Endothelial cell of hepatic sinusoid (primary cell): ENCODE data around the gene FLT1.

Experiments
- in situ Hi-C: cut with HindIII; loops from 2 replicates; pipeline ENCODE4 v1.10.0; 2017; ENCODE audit warnings: low sequenced_read_pairs

Gene FLT1

DNA sequence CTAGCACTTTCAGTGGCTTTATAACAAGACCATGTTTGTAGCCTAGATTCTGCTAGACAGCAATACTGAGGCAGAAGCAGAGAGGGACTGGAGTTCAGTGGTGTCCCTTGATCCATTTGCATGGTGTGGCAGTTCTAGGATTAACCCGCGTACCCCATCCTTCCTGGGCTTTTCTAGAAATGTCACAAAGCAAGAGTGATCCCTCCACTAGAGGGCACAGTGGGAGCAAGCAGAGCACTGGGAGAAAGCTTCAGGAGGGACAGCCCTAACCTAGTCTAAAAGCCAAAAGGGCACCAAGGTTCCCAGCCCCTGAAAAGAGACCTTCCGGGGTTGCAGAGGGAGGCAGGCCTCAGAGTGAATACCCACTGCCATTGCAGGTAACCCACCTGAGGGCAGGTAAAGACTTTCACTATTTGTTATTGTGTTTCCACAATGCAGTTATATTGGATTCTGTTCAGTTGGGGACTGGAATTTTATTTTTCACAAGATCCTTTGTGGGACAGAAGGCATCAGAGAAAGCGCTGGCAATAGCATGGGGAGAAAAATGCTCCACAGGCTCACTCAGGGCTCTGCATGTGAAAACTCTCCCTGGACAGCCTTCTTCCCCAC is 170.6 kb downstream of the FLT1 start:
- in situ Hi-C loops: loop anchor here (5.0 kb wide), 3 partner anchors 83 to 313 kb away; no protein-coding TSS in a partner anchor

DNA sequence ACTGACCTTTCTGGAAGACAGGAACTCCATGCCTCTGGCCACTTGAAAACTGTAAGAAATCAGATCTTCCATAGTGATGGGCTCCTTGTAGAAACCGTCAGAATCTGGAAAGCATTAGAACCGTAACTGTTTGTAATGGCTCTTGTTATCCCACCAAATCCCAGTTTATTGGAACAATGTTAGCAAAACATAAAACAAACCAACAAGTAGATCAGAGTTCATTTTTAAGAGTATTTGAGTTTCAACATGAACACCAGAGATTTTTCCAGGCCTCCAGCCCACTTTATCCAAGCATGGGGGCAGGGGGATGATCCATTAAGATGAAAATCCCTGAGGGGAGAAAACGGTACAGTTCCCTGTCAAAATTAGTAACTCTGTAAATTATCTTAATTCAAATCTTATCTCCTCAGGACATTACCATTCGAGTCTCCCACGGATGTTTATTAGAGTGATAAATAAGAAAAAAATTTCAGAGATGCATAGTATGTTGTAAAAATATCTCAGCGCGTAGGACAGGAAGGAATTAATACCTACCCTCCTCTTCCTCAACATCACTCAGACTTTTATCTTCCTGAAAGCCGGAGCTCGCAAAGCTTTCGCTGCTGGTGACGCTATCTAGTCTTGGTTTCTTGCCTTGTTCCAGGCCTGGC is 172.5 kb downstream of the FLT1 start:
- in situ Hi-C loops: loop anchor here (5.0 kb wide), 3 partner anchors 85 to 315 kb away; no protein-coding TSS in a partner anchor

- in situ Hi-C loops: loop anchor here (5.0 kb wide), 3 partner anchors 86 to 316 kb away; no protein-coding TSS in a partner anchor
Measured at GRCh38 chr13:28321756-28322155, 173.2 kb downstream of the FLT1 start.

GRCh38 chr13:28320884-28321574 is 173.9 kb downstream of the FLT1 start:
- in situ Hi-C loops: loop anchor here (5.0 kb wide), 3 partner anchors 86 to 316 kb away; no protein-coding TSS in a partner anchor

DNA sequence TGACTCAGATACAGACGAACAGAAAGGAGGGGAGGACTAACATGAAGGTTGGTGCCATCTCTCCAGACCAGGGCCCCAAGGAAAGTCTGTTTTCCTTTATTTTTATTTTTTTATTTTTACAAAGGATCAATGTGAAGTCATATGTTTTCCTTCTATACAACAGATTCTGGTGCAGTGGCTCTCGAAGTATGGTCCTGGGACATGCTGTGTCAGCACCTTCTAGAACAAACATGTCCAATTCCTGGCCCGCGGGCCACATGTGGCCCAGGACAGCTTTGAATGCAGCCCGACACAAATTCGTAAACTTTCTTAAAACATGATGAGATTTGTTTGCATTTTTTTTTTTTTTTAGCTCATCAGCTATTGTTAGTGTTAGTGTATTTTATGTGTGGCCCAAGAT is 174.7 kb downstream of the FLT1 start:
- in situ Hi-C loops: loop anchor here (5.0 kb wide), 3 partner anchors 87 to 317 kb away; no protein-coding TSS in a partner anchor

DNA sequence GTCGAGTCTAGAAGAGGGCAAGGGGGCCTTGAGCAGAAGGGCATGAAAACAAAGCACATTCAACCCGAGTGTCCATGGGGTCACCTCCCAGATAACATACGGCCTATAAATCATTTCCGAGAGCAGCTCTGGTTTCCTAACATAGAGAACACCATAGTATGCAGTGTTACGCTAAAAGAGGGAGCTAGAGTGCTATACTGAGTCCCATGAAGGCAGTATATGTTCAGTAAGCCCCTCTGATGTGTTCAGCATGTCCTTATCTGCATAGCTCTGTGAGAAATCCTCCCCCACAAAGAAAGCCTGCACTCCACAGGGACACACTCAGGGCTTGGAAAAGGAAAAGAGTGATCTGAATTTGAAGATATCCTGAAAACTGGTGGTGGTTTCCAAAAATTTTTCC is 175.4 kb downstream of the FLT1 start:
- in situ Hi-C loops: no loop called here

DNA sequence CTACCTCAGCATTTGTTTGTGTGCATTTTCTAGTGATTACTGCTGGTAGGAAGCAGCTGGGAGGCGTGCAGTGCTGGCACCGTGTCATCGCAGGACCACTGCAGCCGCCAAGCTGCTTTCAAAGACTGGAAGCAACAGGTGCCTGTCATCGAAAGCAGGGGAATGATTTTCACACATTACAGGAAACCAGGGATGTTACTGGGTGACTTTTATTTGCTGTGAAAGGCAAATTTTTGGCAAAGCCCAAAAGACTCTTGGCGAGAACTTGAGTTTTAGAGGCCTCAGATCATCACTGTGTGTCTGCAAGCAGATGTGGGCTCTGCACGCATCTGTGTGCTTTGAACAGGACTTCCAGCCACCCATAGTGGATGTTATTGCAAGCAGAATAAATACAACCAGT is 176.4 kb downstream of the FLT1 start:
- in situ Hi-C loops: no loop called here

- in situ Hi-C loops: no loop called here
Measured at GRCh38 chr13:28316836-28317235, 178.1 kb downstream of the FLT1 start.

DNA sequence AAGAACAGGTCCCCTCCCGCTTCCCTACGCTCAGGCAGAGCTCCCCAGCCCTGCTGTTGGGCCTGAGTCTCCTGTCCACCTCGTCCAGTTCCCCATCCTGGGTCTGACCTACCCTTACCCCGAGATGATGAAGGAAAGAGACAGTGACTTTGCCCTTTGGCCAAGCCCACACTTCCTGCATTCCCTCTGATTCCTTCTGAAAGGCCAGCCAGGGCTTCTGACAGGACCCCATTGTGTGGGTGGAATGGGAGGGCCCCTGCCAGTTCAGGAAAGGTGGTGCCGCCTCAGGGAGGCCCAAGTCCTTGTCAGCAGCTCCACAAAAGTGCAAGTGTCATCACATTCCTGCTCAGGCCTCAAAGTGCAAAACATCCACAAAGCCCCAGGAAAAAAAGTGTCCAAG is 178.8 kb downstream of the FLT1 start:
- in situ Hi-C loops: no loop called here

DNA sequence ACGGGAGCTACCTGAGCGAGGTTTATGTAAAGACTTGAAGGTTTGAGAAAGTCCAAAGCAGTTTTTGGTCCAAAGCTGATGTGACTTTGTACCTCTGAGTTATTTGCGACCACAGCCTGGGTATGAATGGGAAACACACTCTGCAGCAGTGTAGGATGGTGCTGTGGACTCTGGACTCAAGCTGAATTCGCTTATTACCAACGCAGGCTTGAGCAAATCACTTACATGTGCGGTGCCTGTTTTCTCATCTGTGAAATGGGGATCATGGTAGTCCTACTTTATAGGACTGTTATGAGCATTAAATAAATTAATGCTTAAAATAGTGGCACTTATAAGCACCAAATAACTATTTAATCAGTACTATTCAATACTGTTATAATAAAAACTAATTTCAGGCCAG is 180.0 kb downstream of the FLT1 start:
- in situ Hi-C loops: no loop called here

- in situ Hi-C loops: no loop called here
Measured at GRCh38 chr13:28313579-28313978, 181.3 kb downstream of the FLT1 start.

DNA sequence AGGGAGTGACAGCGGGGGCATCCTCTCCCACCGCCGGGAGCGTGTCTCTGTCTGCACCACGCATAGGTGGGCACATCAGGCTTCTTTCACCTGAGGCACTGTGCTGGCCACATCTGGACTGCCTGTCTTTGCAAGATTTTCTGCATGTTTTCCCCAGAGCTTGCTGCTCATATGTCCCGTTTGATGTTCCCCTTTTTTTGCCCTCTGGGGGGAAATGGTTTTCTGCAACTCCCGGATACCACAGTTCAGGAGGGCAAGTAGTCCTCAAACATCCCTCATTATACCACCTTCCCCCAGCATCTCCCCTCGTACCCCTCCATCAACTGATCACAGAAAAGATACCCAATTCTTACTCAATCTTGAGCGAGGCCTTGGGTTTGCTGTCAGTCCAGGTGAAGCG is 188.6 kb downstream of the FLT1 start:
- in situ Hi-C loops: no loop called here

- in situ Hi-C loops: no loop called here
Measured at GRCh38 chr13:28301839-28302238, 193.1 kb downstream of the FLT1 start.

DNA sequence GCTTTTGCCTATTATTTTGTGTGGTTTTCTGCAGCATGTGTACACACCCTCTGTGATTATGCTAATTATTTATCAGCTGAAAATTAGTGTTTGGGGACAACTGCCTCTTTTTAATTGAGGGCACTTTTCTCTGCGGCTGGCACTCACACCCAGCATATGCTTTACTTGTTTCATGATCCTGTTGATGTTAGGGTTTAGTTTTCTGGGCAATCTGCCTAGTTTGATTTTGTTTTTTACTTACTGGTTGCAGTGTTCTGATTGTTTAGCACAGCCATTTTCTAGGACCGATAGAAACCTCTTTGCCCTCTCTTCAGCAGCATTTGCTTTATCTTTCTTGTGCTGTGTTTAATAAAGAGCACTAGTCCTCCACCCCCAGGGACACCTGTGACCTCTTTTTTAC is 195.0 kb downstream of the FLT1 start:
- in situ Hi-C loops: loop anchor here (25.0 kb wide), 2 partner anchors 213 to 663 kb away; no protein-coding TSS in a partner anchor

DNA sequence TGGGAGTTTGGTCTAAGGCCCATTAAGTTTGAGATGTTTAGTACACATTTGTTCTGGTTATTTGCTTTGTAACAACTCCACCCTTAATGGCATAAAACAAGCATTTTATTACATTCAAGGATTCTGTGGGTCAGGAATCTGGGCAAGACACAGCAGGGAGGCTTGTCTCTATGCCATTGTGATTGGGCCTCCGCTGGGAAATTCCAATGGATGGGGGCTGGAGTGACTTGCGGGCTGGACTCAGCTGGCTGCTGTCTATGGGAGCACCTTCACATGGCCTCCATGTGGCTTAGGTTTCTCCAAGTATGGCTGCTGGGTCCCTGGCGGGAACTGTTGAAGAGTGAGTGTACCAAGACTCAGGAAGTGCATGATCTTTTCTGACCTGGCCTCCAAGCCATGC is 197.6 kb downstream of the FLT1 start:
- in situ Hi-C loops: loop anchor here (25.0 kb wide), 2 partner anchors 210 to 660 kb away; no protein-coding TSS in a partner anchor

DNA sequence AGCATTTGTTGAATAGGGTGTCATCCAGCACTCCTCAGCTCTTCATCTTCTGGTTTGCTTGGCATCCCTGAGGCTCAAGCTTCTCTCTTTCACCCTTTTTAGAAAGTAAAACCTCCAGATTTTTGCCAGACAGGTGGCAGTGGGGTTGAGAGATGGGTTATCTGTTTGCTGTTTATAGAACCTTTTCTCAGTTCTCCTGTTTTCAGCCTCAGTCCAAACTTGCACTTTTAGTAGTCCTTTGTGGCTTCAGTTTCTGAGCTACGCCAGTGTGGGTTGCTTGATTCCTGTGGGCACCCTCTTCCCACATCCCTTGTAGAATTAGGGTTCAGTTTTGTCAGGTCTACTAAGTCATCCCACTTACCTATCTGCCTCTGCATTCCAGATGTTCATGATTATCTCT is 208.7 kb downstream of the FLT1 start:
- in situ Hi-C loops: loop anchor here (25.0 kb wide), 2 partner anchors 199 to 649 kb away; no protein-coding TSS in a partner anchor

GRCh38 chr13:28283600-28283999 is 211.3 kb downstream of the FLT1 start:
- in situ Hi-C loops: loop anchor here (25.0 kb wide), 2 partner anchors 196 to 646 kb away; no protein-coding TSS in a partner anchor

DNA sequence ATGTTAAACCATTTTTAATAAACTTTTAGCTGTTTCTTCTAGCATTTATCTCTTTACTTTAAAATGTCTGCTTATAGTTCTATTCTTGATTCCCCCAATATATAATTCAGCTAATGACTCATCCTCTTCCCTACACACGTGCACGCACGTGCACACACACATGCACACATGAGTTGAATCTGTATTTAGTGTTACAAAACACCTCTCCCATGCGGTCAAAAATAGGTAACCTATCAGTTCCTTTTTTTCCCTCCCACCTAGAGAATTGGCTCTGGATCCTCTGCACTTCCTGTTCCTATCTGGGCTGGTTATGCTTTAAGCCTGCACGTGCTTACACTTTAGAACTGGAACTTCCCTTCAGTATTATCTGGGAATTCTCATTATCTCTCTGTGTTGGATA is 212.5 kb downstream of the FLT1 start:
- in situ Hi-C loops: loop anchor here (25.0 kb wide), 2 partner anchors 195 to 645 kb away; no protein-coding TSS in a partner anchor

DNA sequence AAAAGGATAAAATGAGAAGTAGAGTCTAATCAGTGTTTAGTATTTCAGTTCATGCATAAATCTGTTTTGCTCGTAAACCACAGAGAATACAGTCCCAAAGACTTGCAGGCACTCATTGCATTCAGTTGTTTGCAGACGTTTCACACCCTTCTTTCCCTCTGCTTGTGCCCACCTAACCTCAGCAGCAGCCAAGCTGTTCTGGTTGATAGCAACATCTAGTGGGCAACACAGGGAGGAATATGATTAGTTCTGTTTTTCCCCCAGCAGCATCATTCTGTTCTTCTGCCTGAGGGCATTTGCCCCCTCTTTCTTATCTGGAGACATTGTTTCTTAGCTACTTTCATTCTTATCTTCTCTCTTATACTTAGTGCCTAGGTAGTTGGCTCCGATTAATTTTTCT is 221.0 kb downstream of the FLT1 start:
- in situ Hi-C loops: no loop called here

DNA sequence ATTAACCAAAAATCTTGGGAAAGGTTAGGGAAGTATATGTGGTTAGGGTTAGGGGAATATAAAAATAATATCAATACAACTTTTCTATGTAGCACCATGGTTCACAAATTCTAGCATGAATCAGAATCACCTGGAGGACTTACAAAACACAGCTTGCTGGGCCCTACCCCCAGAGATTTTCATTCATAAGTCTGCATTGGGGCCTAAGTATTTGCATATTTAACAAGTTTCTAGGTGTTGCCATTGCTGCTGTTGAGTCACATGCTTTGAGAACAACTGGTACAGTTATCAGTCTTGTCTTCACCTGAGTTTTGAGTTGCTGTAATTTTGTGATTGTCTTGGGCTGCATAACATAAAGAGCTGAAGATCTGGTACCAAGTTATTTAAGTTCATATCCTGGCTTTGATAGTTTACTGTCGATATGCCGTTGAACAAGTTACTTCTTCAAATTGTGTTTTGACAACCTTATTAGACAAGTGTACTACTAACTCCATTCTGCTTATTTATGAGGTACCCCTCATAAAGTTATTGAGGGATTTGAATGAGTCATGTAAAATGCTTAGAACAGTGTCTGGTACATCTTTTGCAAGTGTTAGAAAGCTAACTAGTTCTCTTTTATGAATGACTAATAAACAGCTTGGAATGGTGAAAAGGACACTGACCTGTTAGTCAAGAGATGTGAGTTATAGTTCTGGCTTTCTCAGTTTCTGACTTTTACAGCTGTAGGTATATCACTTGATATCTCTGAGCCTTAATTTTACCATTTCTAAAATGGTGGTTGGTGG is 223.7 kb downstream of the FLT1 start:
- in situ Hi-C loops: no loop called here

DNA sequence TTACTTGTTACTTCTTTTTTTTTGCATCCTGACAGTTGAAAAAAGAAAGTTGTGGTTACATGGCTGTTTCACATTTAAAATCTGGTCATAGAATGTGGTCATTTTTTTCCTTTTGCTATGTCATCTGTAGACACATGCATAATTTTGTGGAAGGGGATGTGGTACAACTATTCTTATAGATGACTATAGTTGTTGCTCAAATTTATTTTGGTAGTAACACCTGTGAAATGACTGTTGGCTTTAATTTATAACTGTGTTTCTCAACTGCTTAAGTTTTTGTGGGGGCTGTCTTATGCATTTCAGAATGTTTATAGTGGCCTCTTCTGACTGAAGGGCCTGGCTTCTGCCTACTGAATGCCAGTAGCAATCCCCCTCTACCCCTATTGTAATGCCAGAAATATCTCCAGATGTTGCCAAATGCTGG is 226.1 kb downstream of the FLT1 start:
- in situ Hi-C loops: no loop called here
